ENCODE data around the gene TFDP2. TPM values are rescaled to one million over a fixed set of nuclear protein-coding genes. Genes with fewer than 3 reads are reported as not detected.

TFDP2 gene
- total RNA-seq, 1 donor from 2014 or later = 41.3 TPM

DNA sequence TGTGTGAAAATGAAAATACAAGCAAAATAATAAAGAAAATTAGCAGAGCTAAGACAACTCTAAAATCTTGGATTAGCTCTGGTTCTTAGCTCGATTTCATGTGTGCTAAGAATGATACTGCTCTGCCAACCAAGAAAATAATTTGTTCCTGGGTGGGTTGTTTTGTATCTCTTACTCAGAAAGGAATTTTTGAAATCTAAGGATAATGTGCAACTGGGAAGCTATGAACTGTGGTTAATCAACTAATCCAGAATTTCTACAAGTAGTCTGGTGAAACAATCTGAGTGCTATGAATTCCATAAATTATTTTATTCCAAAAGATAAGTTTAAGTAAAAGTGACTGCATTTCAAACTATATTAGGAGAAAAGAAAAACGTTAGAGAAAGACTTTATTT lies 92.0 kb downstream of the TFDP2 start:
- Histone ChIP-seq H3K36me3 (no peaks in the 10 kb centered on the region), H3K27me3 (ENCODE audit: low read depth) (no peaks in the 10 kb centered on the region), H3K9me3 (no peaks in the 10 kb centered on the region), H3K27ac (no peak overlapping the region), H3K4me3 (no peak overlapping the region), H3K4me1 (no peaks in the 10 kb centered on the region)
- DNase-seq (no peak), ATAC-seq (no peak)
- intact Hi-C loops (cut with DNase I) = no loop called here
- TF ChIP-seq, protein P1, sequence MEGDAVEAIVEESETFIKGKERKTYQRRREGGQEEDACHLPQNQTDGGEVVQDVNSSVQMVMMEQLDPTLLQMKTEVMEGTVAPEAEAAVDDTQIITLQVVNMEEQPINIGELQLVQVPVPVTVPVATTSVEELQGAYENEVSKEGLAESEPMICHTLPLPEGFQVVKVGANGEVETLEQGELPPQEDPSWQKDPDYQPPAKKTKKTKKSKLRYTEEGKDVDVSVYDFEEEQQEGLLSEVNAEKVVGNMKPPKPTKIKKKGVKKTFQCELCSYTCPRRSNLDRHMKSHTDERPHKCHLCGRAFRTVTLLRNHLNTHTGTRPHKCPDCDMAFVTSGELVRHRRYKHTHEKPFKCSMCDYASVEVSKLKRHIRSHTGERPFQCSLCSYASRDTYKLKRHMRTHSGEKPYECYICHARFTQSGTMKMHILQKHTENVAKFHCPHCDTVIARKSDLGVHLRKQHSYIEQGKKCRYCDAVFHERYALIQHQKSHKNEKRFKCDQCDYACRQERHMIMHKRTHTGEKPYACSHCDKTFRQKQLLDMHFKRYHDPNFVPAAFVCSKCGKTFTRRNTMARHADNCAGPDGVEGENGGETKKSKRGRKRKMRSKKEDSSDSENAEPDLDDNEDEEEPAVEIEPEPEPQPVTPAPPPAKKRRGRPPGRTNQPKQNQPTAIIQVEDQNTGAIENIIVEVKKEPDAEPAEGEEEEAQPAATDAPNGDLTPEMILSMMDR (IDR thresholded peaks at IDR 0.05) = no peak

DNA sequence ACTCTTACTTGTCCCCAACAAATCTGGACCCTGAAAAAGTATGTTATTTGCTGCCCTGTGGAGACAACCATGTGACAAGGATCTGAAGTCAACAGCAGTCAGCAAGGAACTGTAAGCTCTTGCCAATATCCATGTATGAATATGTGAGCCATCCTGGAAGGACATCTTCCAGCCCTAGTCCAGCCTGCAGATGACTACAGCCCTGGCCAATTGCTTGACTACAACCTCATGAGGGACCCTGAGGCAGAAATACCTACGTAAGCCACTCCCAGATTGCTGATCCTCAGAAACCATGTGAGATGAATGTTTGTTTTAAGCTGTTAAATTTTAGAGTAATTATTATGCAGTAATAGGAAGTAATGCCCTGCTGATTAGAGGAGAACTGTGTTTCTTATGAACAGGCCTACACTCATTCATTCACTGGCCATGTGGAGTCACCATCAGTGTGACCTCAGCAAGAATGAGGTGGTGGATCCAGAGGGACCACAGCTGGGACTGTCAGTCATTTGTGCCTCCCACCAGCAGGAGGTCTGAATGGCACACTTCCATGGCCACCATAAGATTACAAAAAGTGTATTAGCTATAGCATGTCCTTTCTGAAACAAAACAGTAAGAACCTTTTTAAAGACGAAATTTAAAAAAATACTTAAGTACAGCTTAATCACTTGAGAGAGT lies 92.6 kb downstream of the TFDP2 start:
- no peak for DNase-seq
- H3K27me3 ChIP-seq (ENCODE audit: low read depth) = no peaks in the 10 kb centered on the region
- ATAC-seq = no peak
- H3K9me3 ChIP-seq = no peaks in the 10 kb centered on the region
- H3K27ac ChIP-seq = no peak overlapping the region
- intact Hi-C loops (cut with DNase I) = no loop called here
- TF ChIP-seq, protein P1 (IDR thresholded peaks at IDR 0.05) = no peak
- no peak overlapping the region for H3K4me3 ChIP-seq
- no peaks in the 10 kb centered on the region for H3K4me1 ChIP-seq
- no peaks in the 10 kb centered on the region for H3K36me3 ChIP-seq

DNA sequence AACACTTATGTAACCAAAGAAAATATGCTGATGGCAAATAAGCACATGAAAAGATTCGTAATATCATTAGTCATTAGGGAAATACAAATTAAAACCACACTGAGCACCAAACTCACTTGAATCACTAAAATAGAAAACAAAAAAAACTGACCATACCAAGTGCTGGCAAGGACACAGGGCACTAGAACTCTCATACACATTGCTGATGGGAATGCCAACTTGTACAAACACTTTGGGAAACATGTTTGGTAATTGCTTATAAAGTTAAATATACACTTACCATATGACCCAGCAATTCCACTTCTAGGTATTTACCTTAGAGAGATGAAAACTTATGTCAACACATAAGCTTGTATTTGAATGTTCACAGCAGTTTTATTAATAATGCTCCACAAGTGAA lies 95.5 kb downstream of the TFDP2 start:
- H3K4me3 ChIP-seq = no peak overlapping the region
- DNase-seq (no peak), ATAC-seq (no peak)
- no peaks in the 10 kb centered on the region for H3K9me3 ChIP-seq
- H3K4me1 ChIP-seq = no peaks in the 10 kb centered on the region
- intact Hi-C loops (cut with DNase I) = no loop called here
- H3K27me3 ChIP-seq (ENCODE audit: low read depth) = no peaks in the 10 kb centered on the region
- H3K36me3 ChIP-seq = no peaks in the 10 kb centered on the region
- no peak overlapping the region for H3K27ac ChIP-seq
- TF ChIP-seq, protein P1 (IDR thresholded peaks at IDR 0.05) = no peak

DNA sequence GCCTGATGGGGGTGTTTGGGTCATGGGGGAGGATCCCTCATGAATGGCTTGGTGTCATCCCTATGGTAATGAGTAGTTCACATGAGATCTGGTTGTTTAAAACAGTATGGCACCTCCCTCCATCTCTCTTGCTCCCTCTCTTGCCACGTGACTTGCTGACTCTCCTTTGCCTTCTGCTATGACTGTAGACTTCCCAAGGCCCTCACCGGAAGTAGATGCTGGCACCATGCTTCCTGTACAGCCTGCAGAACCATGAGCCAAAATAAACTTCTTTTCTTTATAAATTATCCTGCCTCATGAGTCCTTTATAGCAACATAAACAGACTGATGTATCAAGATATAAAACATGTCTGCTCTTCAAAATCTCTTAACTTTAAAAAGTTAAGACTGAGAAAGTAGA lies 96.1 kb downstream of the TFDP2 start:
- DNase-seq (no peak), ATAC-seq (no peak)
- TF ChIP-seq, protein P1 (IDR thresholded peaks at IDR 0.05) = no peak

DNA sequence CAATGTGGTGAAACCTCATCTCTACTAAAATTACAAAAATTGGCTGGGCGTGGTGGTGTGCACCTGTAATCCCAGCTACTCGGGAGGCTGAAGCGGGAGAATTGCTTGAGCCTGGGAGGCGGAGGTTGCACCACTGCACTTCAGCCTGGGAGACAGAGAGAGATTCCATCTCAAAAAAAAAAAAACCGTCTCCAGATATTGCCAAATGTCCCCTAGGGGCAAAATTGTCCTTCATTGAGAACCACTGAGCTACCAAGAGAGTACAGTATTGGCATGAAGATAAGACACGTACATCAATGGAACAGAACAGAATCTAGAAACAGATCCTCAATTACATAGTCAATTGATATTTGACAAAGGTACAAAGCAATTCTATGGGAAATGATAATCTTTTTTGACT lies 98.0 kb downstream of the TFDP2 start:
- no peaks in the 10 kb centered on the region for H3K27me3 ChIP-seq (ENCODE audit: low read depth)
- H3K4me1 ChIP-seq = no peaks in the 10 kb centered on the region
- H3K4me3 ChIP-seq = no peak overlapping the region
- no peaks in the 10 kb centered on the region for H3K9me3 ChIP-seq
- ATAC-seq (no peak), DNase-seq (no peak)
- H3K27ac ChIP-seq = no peak overlapping the region
- TF ChIP-seq, protein P1 (IDR thresholded peaks at IDR 0.05) = no peak
- H3K36me3 ChIP-seq = no peaks in the 10 kb centered on the region
- intact Hi-C loops (cut with DNase I) = no loop called here

More for the DNA sequence above, 96.1 kb downstream of the TFDP2 start:
- Histone ChIP-seq H3K36me3 (no peaks in the 10 kb centered on the region), H3K4me3 (no peak overlapping the region), H3K27ac (no peak overlapping the region), H3K9me3 (no peaks in the 10 kb centered on the region), H3K27me3 (ENCODE audit: low read depth) (no peaks in the 10 kb centered on the region), H3K4me1 (no peaks in the 10 kb centered on the region)
- intact Hi-C loops (cut with DNase I) = no loop called here
